GM13977 (cell line): Measurements from ENCODE around the gene TLN1.

Experiments used
- DNase-seq: peaks from one replicate; pipeline ENCODE4 v3.0.0; 2012; ENCODE audit warnings: low spot score
- in situ Hi-C: fragments of 300-500 bp; cut with MboI; formaldehyde crosslinking; loops from one replicate; pipeline ENCODE4 v1.12.0; 2022; ENCODE audit warnings: low sequenced_read_pairs, low pct_unique_long_range_greater_than_20kb, mixed read lengths, inconsistent platforms; ENCODE audit not compliant: unreplicated experiment
- TF ChIP-seq, protein P1 (sequence below): IDR thresholded peaks from 2 replicates; pipeline ENCODE4 v1.5.1; 2012; ENCODE audit warnings: mild to moderate bottlenecking, control low read depth; ENCODE audit not compliant: insufficient read depth; ENCODE audit errors: extremely low read depth, missing control alignments

Gene TLN1

DNA sequence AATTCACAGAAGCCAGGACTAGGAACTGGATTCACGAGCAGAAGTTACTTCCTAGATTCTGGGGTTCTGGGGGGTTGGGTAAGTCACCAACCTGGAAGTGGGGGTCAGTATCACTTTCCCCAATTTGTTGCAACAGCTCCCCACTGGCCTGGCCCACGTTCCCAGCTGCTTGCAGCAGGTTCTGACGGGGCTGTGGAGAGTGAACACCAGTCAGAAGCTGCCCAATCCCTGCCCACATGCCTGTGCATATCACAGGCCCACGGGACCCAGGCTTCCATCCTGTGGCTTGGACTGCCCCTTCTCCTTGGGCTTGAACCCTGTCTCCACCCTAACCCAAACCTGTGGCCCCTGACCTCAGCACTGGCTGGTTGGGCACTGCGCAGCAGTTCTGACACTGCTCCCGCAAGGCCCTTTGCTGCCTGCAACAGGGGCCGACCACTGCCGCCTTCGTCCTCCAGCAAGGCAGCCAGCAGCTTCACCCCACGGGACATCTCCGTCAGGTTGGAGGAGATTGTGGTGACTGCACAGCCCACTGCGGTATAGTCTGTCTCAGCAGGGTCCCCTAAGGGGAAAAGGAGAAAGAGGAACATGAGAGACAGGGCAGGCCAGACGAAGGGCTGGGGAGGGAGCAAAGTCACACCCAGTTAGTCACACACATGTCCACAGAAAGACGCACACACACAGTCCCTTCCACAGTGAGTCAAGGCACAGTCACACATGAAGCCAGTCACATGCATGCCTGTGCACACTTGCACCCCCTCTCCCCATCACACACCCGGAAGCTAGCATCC lies 13.1 kb downstream of the TLN1 start:
- DNase-seq: no peak
- in situ Hi-C loops: no loop called here
- TF ChIP-seq, protein P1, sequence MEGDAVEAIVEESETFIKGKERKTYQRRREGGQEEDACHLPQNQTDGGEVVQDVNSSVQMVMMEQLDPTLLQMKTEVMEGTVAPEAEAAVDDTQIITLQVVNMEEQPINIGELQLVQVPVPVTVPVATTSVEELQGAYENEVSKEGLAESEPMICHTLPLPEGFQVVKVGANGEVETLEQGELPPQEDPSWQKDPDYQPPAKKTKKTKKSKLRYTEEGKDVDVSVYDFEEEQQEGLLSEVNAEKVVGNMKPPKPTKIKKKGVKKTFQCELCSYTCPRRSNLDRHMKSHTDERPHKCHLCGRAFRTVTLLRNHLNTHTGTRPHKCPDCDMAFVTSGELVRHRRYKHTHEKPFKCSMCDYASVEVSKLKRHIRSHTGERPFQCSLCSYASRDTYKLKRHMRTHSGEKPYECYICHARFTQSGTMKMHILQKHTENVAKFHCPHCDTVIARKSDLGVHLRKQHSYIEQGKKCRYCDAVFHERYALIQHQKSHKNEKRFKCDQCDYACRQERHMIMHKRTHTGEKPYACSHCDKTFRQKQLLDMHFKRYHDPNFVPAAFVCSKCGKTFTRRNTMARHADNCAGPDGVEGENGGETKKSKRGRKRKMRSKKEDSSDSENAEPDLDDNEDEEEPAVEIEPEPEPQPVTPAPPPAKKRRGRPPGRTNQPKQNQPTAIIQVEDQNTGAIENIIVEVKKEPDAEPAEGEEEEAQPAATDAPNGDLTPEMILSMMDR: no peak

DNA sequence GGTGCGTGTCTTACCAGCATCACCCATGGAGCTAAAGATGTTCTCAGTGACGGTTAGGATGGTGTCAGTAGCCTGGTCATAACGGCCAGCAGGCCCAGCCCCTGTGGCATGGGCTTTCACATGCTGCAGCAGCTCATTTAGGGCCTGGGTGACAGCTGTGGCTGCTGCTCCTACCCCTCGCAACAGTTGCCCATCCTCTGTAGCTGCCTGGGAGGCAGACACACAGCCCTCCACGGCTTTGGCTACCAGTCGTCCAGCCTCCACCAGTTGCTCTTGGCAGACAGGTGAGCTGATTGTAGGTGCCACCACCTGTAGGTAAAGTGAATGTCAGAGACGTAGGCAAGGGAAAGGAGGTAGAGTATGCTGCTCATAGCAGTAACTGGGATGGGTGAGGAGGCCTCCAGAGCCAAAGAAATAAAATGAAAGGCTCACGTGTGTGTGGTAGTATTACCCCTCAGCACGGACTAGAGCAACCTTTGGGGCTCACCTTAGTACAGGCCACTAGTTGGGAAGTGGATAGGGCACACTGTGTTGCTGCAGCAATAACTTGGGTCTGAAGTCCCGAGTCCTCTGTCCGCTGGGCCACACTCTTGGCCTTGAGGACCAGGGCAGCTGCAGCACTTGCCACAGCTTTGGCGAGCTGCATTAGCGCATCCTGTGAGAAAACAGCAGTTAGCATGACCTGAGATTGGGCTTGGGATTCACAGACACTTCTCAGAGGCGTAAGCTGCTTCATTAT lies 14.7 kb downstream of the TLN1 start:
- in situ Hi-C loops: no loop called here
- no peak for DNase-seq
- TF ChIP-seq, protein P1: no peak

DNA sequence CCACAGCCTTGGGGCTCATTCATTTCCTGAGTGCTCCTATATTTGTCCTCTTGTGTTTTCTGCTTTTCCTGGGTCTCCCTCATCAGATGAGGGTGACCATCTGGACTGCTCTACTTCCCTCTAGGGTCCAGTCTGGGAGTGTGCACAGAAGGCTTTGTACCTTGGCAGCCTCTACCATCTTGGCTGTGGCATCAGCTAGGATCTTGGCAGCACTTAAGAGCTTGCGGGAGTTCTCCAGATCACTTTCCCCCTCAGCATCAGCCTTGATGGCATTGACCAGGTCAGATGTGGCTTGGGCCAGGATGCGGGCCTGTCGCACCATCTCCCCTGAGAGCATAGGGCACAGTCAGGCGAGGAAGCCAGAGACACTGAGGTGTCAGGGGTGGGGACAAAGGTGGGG lies 15.8 kb downstream of the TLN1 start:
- no peak for DNase-seq
- TF ChIP-seq, protein P1: no peak
- in situ Hi-C loops: no loop called here

GRCh38 chr9:35714579-35715252 lies 17.3 kb downstream of the TLN1 start:
- TF ChIP-seq, protein P1: no peak
- DNase-seq: no peak
- in situ Hi-C loops: no loop called here

- TF ChIP-seq, protein P1: no peak
- no peak for DNase-seq
- in situ Hi-C loops: no loop called here
Observed at GRCh38 chr9:35714123-35714522, 17.9 kb downstream of the TLN1 start.

- DNase-seq: no peak
- TF ChIP-seq, protein P1: no peak
- in situ Hi-C loops: no loop called here
Observed at GRCh38 chr9:35713578-35713977, 18.4 kb downstream of the TLN1 start.
